Mesenchymal stem cell (in vitro differentiated cells and primary cell): Measurements from ENCODE around the gene XRRA1.
"Not testable (repeated sequence)": the region's sequence is repeated elsewhere in the genome, so short reads cannot be mapped to it uniquely, and the experiment has no call there.

Experiments
- DNase-seq: peaks from one replicate; pipeline ENCODE4 v3.0.0-alpha.2; 2013
- H2AFZ ChIP-seq: one replicate; pipeline ENCODE4 v1.6.1; 2013; ENCODE audit warnings: low read depth, mild to moderate bottlenecking, control low read depth, inconsistent platforms, low read length, moderate library complexity
- H2AK5ac ChIP-seq: 2 replicates; pipeline ENCODE4 v1.6.1; 2013; ENCODE audit warnings: low read length, moderate library complexity, mild to moderate bottlenecking, inconsistent platforms; ENCODE audit not compliant: severe bottlenecking
- H2BK120ac ChIP-seq: one replicate; pipeline ENCODE4 v1.6.1; 2013; ENCODE audit warnings: low read depth, mild to moderate bottlenecking, inconsistent platforms, low read length, moderate library complexity
- H2BK12ac ChIP-seq, 2 experiments: one replicate each; pipeline ENCODE4 v1.6.1; 2013; ENCODE audit warnings: inconsistent platforms in 2 of 2, low read length in 2 of 2, mild to moderate bottlenecking in 2 of 2, moderate library complexity in 2 of 2, control low read depth in 1 of 2
- H2BK15ac ChIP-seq: one replicate; pipeline ENCODE4 v1.6.1; 2013; ENCODE audit warnings: mild to moderate bottlenecking, low read depth, inconsistent platforms; ENCODE audit not compliant: poor library complexity, severe bottlenecking
- H2BK5ac ChIP-seq: 2 replicates; pipeline ENCODE4 v1.6.1; 2013; ENCODE audit warnings: low read depth, mild to moderate bottlenecking, low read length, control low read depth, inconsistent platforms; ENCODE audit not compliant: poor library complexity, severe bottlenecking
- H3K14ac ChIP-seq, 2 experiments: one replicate each; pipeline ENCODE4 v1.6.1; 2013; ENCODE audit warnings: inconsistent platforms in 2 of 2, low read length in 2 of 2, control low read depth in 1 of 2, mild to moderate bottlenecking in 1 of 2, moderate library complexity in 1 of 2
- H3K18ac ChIP-seq, 2 experiments: one replicate each; pipeline ENCODE4 v1.6.1; 2013; ENCODE audit warnings: inconsistent platforms in 2 of 2, low read length in 2 of 2, control low read depth in 1 of 2, low read depth in 1 of 2, mild to moderate bottlenecking in 1 of 2
- H3K23ac ChIP-seq, 2 experiments: one replicate each; pipeline ENCODE4 v1.6.1; 2013; ENCODE audit warnings: inconsistent platforms in 2 of 2, low read length in 2 of 2, mild to moderate bottlenecking in 2 of 2, moderate library complexity in 2 of 2, control low read depth in 1 of 2
- H3K27ac ChIP-seq: 2 replicates; pipeline ENCODE4 v1.5.1; 2013; ENCODE audit warnings: mild to moderate bottlenecking, moderate library complexity, low read length, control low read depth, inconsistent platforms; ENCODE audit not compliant: poor library complexity, severe bottlenecking
- H3K27me3 ChIP-seq, 2 experiments: 2 replicates each; pipeline versions ENCODE4 v1.6.1 to v1.7.0; 2013; ENCODE audit warnings: low read length in 2 of 2, mild to moderate bottlenecking in 2 of 2, moderate library complexity in 2 of 2, control low read depth in 1 of 2, inconsistent platforms in 1 of 2; ENCODE audit not compliant: control insufficient read depth in 1 of 2, insufficient read depth in 1 of 2
- H3K36me3 ChIP-seq, 2 experiments: 2 replicates each; pipeline versions ENCODE4 v1.6.1 to v1.7.0; 2013; ENCODE audit warnings: low read length in 2 of 2, control low read depth in 1 of 2, inconsistent platforms in 1 of 2, low read depth in 1 of 2, mild to moderate bottlenecking in 1 of 2; ENCODE audit not compliant: insufficient read depth in 2 of 2, control insufficient read depth in 1 of 2
- H3K4ac ChIP-seq, 2 experiments: one replicate each; pipeline ENCODE4 v1.6.1; 2013; ENCODE audit warnings: inconsistent platforms in 2 of 2, low read length in 2 of 2, mild to moderate bottlenecking in 2 of 2, moderate library complexity in 2 of 2, control low read depth in 1 of 2, low read depth in 1 of 2
- H3K4me1 ChIP-seq: 2 replicates; pipeline ENCODE4 v1.6.1; 2013; ENCODE audit warnings: low read depth, low read length, control low read depth; ENCODE audit not compliant: control insufficient read depth, insufficient read depth
- H3K4me2 ChIP-seq: 2 replicates; pipeline ENCODE4 v1.6.1; 2013; ENCODE audit warnings: low read length, mild to moderate bottlenecking, inconsistent platforms; ENCODE audit not compliant: poor library complexity, severe bottlenecking
- H3K4me3 ChIP-seq, 2 experiments: 2 replicates each; pipeline versions ENCODE4 v1.5.1 to v1.7.0; 2013; ENCODE audit warnings: low read length in 2 of 2, mild to moderate bottlenecking in 2 of 2, control low read depth in 1 of 2, low read depth in 1 of 2; ENCODE audit not compliant: insufficient read depth in 1 of 2
- H3K79me1 ChIP-seq: replicated peaks from 2 replicates; pipeline ENCODE4 v1.6.1; 2013; ENCODE audit warnings: mild to moderate bottlenecking, control low read depth, low read length, inconsistent platforms; ENCODE audit not compliant: poor library complexity, severe bottlenecking
- H3K9ac ChIP-seq: 2 replicates; pipeline ENCODE4 v1.7.0; 2013; ENCODE audit warnings: mild to moderate bottlenecking, low read length, moderate library complexity
- H3K9me3 ChIP-seq: 2 replicates; pipeline ENCODE4 v1.7.0; 2013; ENCODE audit warnings: mild to moderate bottlenecking, low read length; ENCODE audit not compliant: control insufficient read depth
- H4K8ac ChIP-seq: one replicate; pipeline ENCODE4 v1.6.1; 2013; ENCODE audit warnings: inconsistent platforms, mild to moderate bottlenecking, low read length, moderate library complexity
- H4K91ac ChIP-seq: one replicate; pipeline ENCODE4 v1.6.1; 2013; ENCODE audit warnings: mild to moderate bottlenecking, low read length, inconsistent platforms
- WGBS: methylation state at CpG from one replicate; pipeline ENCODE4 v1.1.7; 2013; ENCODE audit warnings: mixed read lengths; 5-methylcytosine and 5-hydroxymethylcytosine counted together

Gene XRRA1

GRCh38 chr11:74970852-74971395, 22.0 kb upstream of the XRRA1 start:
- H3K18ac ChIP-seq = no peak overlapping the region
- H3K9ac ChIP-seq = no peak overlapping the region
- H2BK120ac ChIP-seq = no peak overlapping the region
- no peaks in the 10 kb centered on the region for H3K27me3 ChIP-seq
- peaks cover 40% of the 10 kb centered on the region for H3K79me1 ChIP-seq
- peaks cover 3% of the 10 kb centered on the region for H3K4me1 ChIP-seq
- no peak overlapping the region for H3K23ac ChIP-seq
- H3K14ac ChIP-seq = no peak overlapping the region
- no peak overlapping the region for H4K91ac ChIP-seq
- H2BK15ac ChIP-seq = no peak overlapping the region
- H3K4ac ChIP-seq = no peak overlapping the region
- no peak overlapping the region for H3K4me3 ChIP-seq
- H2AK5ac ChIP-seq = no peak overlapping the region
- peaks cover 25 to 90% of the 10 kb centered on the region in 2 experiments for H3K36me3 ChIP-seq
- no peak overlapping the region for H2BK5ac ChIP-seq
- no peak overlapping the region for H3K4me2 ChIP-seq
- H3K9me3 ChIP-seq = no peaks in the 10 kb centered on the region
- no peak for DNase-seq
- H4K8ac ChIP-seq = no peak overlapping the region
- no CpG with 5 or more reads among the region's 1 CpG for WGBS
- H3K27ac ChIP-seq = no peak overlapping the region
- no peak overlapping the region for H2AFZ ChIP-seq
- H2BK12ac ChIP-seq = no peak overlapping the region

DNA sequence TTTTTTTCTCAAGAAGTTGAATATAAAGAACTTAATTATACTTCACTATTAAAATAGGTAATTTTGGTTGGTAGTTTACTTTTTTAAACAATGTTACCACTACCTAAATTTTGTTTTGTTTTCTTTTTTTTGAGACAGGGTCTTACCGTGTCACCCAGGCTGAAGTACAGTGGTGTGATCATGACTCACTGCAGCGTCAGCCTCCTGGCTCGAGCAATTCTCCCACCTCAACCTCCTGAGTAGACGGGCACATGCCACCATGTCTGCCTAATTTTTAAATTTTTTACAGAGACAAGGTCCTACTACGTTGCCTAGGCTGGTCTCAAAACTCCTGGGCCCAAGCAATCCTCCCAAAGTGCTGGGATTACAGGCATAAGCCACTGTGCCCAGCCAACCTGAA, 17.8 kb upstream of the XRRA1 start:
- Histone ChIP-seq H3K4me2 (no peak overlapping the region), H3K27ac (peak overlapping the region; percentile 54), H3K79me1 (peaks cover 14% of the 10 kb centered on the region), H3K23ac (no peak overlapping the region), H3K4me1 (peaks cover 3% of the 10 kb centered on the region), H2AFZ (no peak overlapping the region), H3K18ac (no peak overlapping the region), H3K36me3 (peaks cover 10 to 85% of the 10 kb centered on the region in 2 experiments), H3K4ac (no peak overlapping the region), H3K9me3 (no peaks in the 10 kb centered on the region), H4K8ac (no peak overlapping the region), H2AK5ac (no peak overlapping the region), H3K9ac (no peak overlapping the region), H2BK12ac (no peak overlapping the region), H2BK5ac (no peak overlapping the region), H3K27me3 (no peaks in the 10 kb centered on the region), H2BK15ac (no peak overlapping the region), H4K91ac (no peak overlapping the region), H2BK120ac (no peak overlapping the region), H3K14ac (no peak overlapping the region), H3K4me3 (no peak overlapping the region)
- DNase-seq = no peak
- WGBS = 77% methylated on average over 5 of the region's 5 CpGs

DNA sequence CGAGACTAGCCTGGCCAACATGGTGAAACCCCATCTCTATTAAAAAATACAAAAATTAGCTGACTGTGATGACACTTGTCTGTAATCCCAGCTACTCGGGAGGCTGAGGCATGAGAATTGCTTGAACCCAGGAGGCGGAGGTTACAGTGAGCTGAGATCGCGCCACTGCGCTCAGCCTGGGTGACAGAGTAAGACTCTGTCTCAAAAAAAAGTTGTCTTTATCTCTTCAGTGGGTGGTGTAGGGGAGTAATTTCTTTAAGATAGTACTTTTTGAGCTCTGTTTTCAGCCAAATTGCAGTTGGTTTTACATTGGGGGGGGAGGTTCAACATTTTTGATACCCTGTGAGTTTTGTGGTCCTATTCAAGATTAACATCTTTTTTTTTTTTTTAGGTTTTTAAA, 11.2 kb upstream of the XRRA1 start:
- not testable (repeated sequence) for H3K4me2 ChIP-seq, H2BK12ac ChIP-seq

GRCh38 chr11:74957937-74958629, 9.2 kb upstream of the XRRA1 start:
- H3K27ac ChIP-seq = no peak overlapping the region
- H3K14ac ChIP-seq = no peak overlapping the region
- WGBS = 100% methylated on average over 1 of the region's 1 CpG
- H3K9me3 ChIP-seq = peaks cover 4% of the 10 kb centered on the region
- H3K4me3 ChIP-seq = no peak overlapping the region
- no peak for DNase-seq
- H3K23ac ChIP-seq = no peak overlapping the region
- H3K9ac ChIP-seq = no peak overlapping the region
- no peak overlapping the region for H3K18ac ChIP-seq
- no peak overlapping the region for H2AFZ ChIP-seq
- H2BK15ac ChIP-seq = no peak overlapping the region
- H3K4me1 ChIP-seq = peaks cover 2% of the 10 kb centered on the region
- no peaks in the 10 kb centered on the region for H3K27me3 ChIP-seq
- no peak overlapping the region for H2BK5ac ChIP-seq
- no peak overlapping the region for H2BK120ac ChIP-seq
- no peak overlapping the region for H4K91ac ChIP-seq
- H3K4ac ChIP-seq = no peak overlapping the region
- no peak overlapping the region for H2AK5ac ChIP-seq
- H2BK12ac ChIP-seq = no peak overlapping the region
- no peaks in the 10 kb centered on the region for H3K79me1 ChIP-seq
- H3K4me2 ChIP-seq = no peak overlapping the region
- no peak overlapping the region for H4K8ac ChIP-seq
- peaks cover 3 to 33% of the 10 kb centered on the region in 2 experiments for H3K36me3 ChIP-seq

More for the DNA sequence above, 11.2 kb upstream of the XRRA1 start:
- peaks cover 3 to 36% of the 10 kb centered on the region in 2 experiments for H3K36me3 ChIP-seq
- not testable (repeated sequence) for H3K27me3 ChIP-seq, H3K14ac ChIP-seq, H2BK5ac ChIP-seq, H3K23ac ChIP-seq, H3K4me3 ChIP-seq, H2BK120ac ChIP-seq, H3K4ac ChIP-seq, H3K18ac ChIP-seq, H3K4me1 ChIP-seq, H2BK15ac ChIP-seq, H3K9me3 ChIP-seq, H3K9ac ChIP-seq, H3K79me1 ChIP-seq, DNase-seq, H2AK5ac ChIP-seq, H2AFZ ChIP-seq, H4K8ac ChIP-seq, H4K91ac ChIP-seq, H3K27ac ChIP-seq
- 97% methylated on average over 5 of the region's 6 CpGs for WGBS
